Tibial nerve (tissue), 3 donors: ENCODE measurements around the gene CHKB.

ENCODE experiments used
- POLR2A ChIP-seq, 2 donors: fragments of 450-650 bp; IDR thresholded peaks; one replicate each; pipeline ENCODE4 v1.6.1; 2017; ENCODE audit warnings: antibody characterized with exemption in 2 of 2, mild to moderate bottlenecking in 2 of 2, moderate library complexity in 2 of 2
- TF ChIP-seq, protein P1 (sequence below), 5 experiments: fragments of 200-600 bp in 3 of 5; fragments of 450-650 bp in 2 of 5; sonication (generic) in 3 of 5; IDR thresholded peaks; one replicate each; pipeline ENCODE4 v1.5.1; 2016 to 2019; ENCODE audit warnings: antibody characterized with exemption in 5 of 5, mild to moderate bottlenecking in 3 of 5, moderate library complexity in 2 of 5

- TF ChIP-seq, protein P1, sequence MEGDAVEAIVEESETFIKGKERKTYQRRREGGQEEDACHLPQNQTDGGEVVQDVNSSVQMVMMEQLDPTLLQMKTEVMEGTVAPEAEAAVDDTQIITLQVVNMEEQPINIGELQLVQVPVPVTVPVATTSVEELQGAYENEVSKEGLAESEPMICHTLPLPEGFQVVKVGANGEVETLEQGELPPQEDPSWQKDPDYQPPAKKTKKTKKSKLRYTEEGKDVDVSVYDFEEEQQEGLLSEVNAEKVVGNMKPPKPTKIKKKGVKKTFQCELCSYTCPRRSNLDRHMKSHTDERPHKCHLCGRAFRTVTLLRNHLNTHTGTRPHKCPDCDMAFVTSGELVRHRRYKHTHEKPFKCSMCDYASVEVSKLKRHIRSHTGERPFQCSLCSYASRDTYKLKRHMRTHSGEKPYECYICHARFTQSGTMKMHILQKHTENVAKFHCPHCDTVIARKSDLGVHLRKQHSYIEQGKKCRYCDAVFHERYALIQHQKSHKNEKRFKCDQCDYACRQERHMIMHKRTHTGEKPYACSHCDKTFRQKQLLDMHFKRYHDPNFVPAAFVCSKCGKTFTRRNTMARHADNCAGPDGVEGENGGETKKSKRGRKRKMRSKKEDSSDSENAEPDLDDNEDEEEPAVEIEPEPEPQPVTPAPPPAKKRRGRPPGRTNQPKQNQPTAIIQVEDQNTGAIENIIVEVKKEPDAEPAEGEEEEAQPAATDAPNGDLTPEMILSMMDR (IDR thresholded peaks at IDR 0.05): no peak
- TF ChIP-seq POLR2A (IDR thresholded peaks at IDR 0.05): no peak
Observed at GRCh38 chr22:50567721-50568252, 14.9 kb downstream of the CHKB start.
